Kidney epithelial cell (primary cell): ENCODE measurements around the gene ALG12. TPM values are rescaled to one million over a fixed set of nuclear protein-coding genes. Genes with fewer than 3 reads are reported as not detected.

Experiments
- DNase-seq: peaks from one replicate; pipeline ENCODE4 v3.0.0-alpha.2; 2010; ENCODE audit warnings: low read depth
- H3K27me3 ChIP-seq: 2 replicates; pipeline ENCODE4 v1.6.0; 2011; ENCODE audit warnings: low read length; ENCODE audit not compliant: control insufficient read depth, insufficient read depth
- H3K36me3 ChIP-seq: 2 replicates; pipeline ENCODE4 v1.5.1; 2011; ENCODE audit warnings: low read length; ENCODE audit not compliant: control insufficient read depth, insufficient read depth
- H3K4me3 ChIP-seq: 2 replicates; pipeline ENCODE4 v1.5.1; 2011; ENCODE audit warnings: low read depth, mild to moderate bottlenecking, control low read depth, low read length
- CTCF ChIP-seq: IDR thresholded peaks from 2 replicates; pipeline ENCODE4 v1.5.1; 2011; ENCODE audit warnings: mild to moderate bottlenecking, moderate library complexity, low read length, control low read depth, inconsistent platforms; ENCODE audit not compliant: insufficient read depth, poor library complexity, severe bottlenecking
- total RNA-seq: library from RNA; depleted of rRNA; stranded (reverse); fragments of >200 nt; gene quantifications from 2 replicates; pipeline ENCODE4 v1.2.3, GENCODE V29; 2015

ALG12 gene
- total RNA-seq, 1 donor from 2014 or later, result 24.3 TPM

DNA sequence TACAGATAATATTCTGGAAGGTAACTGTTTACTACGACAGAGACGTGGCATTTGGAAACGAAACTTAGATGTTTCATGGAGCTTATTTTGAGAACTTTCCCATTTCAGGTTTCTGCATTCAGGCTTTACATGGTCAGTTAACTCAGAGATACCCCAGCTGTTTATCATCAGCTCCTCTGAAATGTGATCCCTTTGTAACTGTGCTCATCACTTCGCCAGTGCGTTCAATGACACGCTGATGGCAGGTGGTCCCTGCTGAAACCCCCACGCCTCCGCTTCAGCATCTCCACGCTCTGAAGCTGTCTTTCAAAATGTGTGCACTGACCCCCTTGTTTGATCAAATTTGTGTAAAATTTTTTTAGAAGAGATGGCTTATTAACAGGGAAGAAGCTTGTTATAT is 30.5 kb downstream of the ALG12 start:
- no peak for TF ChIP-seq CTCF
- Histone ChIP-seq H3K4me3 (no peak overlapping the region), H3K36me3 (peaks cover 4% of the 10 kb centered on the region), H3K27me3 (no peaks in the 10 kb centered on the region)
- DNase-seq, result no peak

- no peak for DNase-seq
- Histone ChIP-seq H3K4me3 (no peak overlapping the region), H3K36me3 (peaks cover 4% of the 10 kb centered on the region), H3K27me3 (no peaks in the 10 kb centered on the region)
- no peak for TF ChIP-seq CTCF
These were observed 31.2 kb downstream of the ALG12 start for GRCh38 chr22:49887064-49887451.

- H3K36me3 ChIP-seq, result peaks cover 4% of the 10 kb centered on the region
- TF ChIP-seq CTCF, result no peak
- DNase-seq, result no peak
- H3K27me3 ChIP-seq, result no peaks in the 10 kb centered on the region
- no peak overlapping the region for H3K4me3 ChIP-seq
These were observed 31.7 kb downstream of the ALG12 start for GRCh38 chr22:49886346-49887063.

GRCh38 chr22:49885881-49886280 is 32.4 kb downstream of the ALG12 start:
- DNase-seq, result no peak
- no peak for TF ChIP-seq CTCF
- peaks cover 4% of the 10 kb centered on the region for H3K36me3 ChIP-seq
- no peak overlapping the region for H3K4me3 ChIP-seq
- no peaks in the 10 kb centered on the region for H3K27me3 ChIP-seq

DNA sequence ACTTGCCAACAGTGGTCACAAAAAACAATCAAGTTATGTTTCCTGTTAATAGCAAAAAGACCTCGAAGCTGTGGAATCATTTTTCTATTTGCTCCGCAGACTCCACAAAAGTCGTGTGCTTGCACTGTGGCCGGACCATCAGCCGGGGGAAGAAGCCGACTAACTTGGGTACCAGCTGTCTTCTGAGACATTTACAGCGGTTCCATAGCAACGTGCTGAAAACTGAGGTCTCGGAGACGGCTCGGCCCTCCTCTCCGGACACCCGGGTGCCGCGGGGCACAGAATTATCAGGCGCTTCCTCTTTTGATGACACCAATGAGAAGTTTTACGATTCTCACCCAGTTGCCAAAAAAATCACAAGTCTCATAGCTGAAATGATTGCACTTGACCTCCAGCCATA is 33.0 kb downstream of the ALG12 start:
- H3K36me3 ChIP-seq, result peaks cover 4% of the 10 kb centered on the region
- no peaks in the 10 kb centered on the region for H3K27me3 ChIP-seq
- no peak for DNase-seq
- TF ChIP-seq CTCF, result no peak
- no peak overlapping the region for H3K4me3 ChIP-seq
